Measurements from ENCODE around the gene PPP2R3A.
"Not testable (repeated sequence)": the region's sequence is repeated elsewhere in the genome, so short reads cannot be mapped to it uniquely, and the experiment has no call there.

The PPP2R3A gene

DNA sequence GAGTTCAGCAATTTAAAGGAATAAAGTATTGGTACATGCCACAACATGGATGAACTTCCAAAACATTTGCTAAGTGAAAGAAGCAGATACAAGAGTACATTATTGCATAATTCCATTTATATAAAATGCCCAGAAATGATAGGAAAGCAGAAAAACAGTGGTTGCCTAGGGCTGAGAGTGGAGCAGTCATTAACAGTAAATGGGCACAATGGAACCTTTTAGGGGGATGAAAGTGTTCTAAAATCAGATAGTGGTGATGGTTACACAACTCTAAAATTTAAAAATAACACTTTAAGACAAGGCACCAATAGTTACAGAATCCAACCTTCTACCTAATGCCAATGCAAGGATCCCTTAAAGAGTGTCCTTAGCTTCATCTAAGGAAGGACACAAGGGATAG is 196.0 kb downstream of the PPP2R3A start:
- no peak for DNase-seq

DNA sequence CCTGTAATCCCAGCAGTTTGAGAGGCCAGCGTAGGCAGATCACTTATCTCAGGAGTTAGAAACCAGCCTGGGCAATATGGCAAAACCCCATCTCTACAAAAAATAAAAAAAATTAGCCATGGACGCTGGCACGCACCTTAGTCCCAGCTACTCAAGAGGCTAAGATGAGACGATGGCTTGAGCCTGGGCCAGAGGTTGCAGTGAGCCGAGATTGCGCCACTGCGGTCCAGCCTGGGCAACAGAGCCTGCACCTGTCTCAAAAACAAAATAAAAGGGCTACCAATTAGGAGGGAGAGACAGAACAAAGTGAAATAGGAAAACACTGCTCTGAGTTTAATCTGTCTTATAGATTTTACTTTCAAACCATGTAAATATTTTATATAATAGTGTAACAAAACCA is 196.8 kb downstream of the PPP2R3A start:
- DNase-seq: no peak

DNA sequence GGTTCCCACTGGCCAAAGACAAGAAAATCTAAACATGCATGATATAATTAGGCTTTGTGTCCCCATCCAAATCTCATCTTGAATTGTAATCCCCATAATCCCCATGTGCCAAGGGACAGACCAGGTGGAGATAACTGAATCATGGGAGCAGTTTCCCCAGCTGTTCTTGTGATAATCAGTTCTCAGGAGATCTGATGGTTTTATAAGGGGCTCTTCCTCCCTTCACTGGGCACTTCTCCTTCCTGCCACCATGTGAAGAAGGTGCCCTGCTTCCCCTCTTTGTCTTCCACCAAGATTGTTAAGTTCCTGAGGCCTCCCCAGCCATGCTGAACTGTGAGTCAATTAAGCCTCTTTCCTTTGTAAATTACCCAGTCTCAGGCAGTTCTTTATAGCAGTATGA is 198.1 kb downstream of the PPP2R3A start:
- not testable (repeated sequence) for DNase-seq

DNA sequence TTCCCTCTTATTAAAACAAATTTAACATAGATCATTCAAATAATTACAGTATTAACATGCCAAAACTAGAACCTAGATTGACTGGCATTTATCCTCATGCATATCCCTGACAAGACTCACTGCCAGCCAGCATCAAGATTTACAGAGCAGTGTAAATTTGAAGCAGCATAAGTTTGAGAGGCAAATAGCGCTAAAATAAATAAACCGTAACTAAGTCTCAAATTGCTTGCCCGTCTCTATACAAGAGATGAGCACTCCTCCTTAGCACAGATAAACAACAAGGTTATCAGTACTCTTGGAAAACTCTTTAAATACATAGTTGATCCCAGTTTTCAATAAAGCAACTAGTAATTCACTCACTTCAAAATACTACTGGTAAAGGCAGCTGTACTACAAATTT is 201.0 kb downstream of the PPP2R3A start:
- no peak for DNase-seq

DNA sequence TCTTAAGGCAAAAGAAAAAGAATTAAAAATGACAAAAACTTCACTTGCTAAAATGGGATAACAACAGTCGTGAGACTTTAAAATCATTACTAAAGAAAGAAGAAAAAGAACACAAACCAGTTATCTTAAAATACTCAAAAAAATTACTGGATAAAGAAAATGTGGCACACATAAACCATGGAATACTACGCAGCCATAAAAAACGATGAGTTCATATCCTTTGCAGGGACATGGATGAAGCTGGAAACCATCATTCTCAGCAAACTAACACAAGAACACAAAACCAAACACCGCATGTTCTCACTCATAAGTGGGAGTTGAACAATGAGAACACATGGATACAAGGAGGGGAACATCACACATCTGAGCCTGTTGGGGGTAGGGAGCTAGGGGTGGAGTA is 202.7 kb downstream of the PPP2R3A start:
- not testable (repeated sequence) for DNase-seq

DNA sequence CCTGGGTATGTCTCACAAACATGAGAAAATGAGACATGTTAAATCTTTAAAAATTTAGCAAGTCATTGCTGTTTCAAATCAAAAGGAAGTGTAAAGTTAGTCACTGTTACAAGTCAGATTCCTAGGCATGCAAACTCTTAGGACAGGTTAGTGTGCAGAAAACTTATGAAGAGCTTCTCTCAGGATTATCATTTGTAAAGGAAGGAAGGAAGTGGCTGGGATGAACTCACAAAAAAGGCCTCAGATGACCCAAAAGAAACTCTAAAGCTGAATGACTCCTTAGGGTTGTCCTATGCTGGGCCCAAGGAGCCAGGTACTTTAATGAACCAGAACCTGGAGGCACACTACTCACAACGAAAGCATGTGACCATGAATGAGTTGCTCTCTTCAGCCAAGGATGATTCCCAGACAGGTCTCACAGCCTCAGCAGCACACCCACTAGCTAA is 205.6 kb downstream of the PPP2R3A start:
- DNase-seq: peak in 1 of 2 experiments; percentile 27

DNA sequence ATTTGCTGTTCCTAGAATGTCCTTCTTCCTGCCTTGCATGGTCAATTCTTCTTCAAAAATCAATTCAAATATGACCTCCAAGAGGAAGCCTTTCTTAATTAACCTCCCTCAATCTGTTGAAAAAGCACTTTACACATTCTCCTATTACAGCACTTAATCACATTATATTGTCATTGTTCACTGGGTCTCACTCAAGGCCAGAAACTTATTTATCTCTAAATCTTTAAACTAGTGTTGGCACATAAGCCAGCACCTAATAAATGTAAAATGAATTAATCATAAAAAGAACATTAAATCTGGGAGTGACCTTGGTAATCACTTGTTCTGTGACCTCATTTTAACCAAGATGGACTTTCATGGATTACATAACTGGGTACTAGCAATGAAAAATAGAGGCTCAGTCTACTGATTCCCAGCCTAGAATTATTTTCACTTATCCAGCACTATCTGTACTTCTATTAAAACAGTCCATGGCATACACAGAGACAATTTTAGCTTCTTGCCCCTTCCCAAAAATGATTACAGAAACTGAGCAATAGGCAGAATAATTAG is 208.5 kb downstream of the PPP2R3A start:
- no peak for DNase-seq

DNA sequence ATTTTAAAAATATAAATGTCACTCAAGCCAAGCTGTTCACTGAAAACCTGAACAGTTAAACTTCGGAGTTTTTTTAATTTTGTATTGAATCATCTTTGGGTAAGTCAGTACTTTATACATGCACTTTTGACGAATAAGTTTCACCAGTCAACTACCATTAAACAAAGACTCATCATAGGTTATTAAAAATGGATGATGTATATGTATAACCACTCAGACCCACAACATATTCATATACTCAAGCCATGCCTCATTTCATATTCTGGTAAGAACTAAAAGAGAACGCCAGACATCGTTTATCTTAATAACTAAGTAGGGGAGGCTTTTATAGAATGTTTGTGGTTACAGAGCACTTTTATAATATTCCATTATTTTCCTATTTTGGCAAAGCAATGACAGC is 212.3 kb downstream of the PPP2R3A start:
- no peak for DNase-seq

DNA sequence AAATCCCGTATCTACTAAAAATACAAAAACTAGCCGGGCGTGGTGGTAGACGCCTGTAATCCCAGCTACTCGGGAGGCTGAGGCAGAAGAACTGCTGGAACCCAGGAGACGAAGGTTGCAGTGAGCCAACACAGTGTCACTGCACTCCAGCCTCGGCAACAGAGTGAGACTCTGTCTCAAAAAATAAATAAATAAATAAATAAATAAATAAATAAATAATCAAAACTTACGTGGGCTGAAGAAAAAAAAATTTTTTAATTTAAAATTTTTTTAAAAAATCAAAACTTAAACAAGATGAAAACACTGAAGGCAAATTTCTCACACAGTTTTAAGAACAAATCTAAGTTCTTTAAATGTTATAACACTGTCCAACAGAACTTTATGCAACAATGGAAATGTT is 216.2 kb downstream of the PPP2R3A start:
- no peak for DNase-seq

DNA sequence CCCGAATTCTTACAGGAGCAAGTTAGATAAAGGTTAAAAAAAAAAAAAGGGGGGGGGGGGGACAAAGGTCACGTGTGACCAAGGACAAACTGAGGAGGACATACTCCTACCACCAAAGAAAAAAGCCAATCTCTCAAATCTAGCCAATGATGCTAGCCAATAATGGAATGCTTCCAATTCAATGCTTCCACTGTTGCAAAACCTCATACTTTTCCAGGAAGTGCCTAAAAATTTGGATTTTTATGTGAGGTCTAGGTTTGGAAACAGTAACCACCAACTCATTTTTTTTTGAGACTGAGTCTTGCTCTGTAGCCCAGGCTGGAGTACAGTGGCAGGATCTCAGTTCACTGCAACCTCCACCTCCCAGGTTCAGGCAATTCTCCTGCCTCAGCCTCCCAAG is 219.2 kb downstream of the PPP2R3A start:
- DNase-seq: no peak

DNA sequence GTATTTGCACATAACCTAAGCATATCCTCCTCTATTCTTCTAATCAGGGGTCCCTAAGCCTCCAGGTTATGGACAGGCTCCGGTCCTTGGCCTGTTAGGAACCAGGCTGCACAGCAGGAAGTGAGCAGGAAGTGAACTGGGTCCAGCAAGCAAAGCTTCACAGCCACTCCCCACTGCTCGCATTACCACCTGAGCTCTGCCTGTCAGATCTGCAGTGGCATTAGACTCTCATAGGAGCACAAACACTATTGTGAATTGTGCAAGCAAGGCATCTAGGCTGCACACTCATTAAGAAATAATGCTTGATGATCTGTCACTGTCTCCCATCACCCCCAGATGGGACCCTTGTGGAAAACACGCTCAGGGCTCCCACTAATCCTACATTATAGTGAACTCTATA is 220.8 kb downstream of the PPP2R3A start:
- no peak for DNase-seq

DNA sequence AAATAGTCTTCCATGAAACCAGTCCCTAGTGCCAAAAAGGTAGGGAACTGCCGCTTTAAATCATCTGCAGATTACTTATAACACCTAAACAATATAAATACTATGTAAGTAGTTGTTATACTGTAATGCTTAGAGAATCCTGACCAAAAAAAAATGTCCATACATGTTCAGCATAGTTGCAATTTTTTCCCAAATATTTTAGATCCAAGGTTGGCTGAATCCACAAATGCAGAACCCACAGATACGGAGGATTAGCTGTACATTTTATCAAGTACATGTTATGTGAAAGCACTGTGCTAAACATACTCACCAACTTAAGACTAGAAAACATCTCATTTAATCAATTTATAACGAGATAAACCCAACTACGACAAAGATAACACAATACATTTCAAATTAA is 221.3 kb downstream of the PPP2R3A start:
- no peak for DNase-seq

DNA sequence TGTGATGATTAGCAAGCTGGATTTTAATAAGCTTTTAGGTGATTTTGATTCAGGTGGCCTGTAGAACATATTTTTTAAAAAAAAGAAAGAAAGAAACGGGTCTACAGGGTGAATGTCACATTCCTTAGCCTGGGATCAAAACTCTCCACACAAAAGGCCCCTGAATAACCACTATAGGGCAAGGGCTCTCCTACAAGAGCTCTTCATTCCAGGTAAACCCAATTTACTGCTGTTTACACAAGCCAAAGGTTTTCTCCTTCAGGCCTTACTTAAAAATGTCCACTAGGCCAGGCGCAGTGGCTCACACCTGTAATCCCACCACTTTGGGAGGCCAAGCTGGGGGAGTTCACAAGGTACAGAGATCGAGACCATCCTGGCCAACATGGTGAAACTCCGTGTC is 222.3 kb downstream of the PPP2R3A start:
- DNase-seq: no peak

DNA sequence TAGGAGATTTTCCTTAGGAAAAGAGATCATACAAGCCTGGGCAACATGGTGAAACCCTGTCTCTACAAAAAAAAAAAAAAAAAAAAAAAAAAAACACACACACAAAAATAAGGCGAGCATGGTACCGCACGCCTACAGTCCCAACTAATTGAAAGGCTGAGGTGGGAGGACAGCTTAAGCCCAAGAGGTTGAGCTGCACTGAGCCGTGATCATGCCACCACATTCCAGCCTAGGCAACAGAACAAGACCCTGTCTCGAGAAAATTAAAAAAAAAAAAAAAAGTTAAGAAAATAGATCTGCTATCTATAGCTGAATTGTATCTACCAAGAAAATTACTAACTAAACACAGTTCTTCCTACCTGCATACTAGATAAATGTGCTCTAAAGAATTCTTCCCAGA is 223.5 kb downstream of the PPP2R3A start:
- DNase-seq: no peak

DNA sequence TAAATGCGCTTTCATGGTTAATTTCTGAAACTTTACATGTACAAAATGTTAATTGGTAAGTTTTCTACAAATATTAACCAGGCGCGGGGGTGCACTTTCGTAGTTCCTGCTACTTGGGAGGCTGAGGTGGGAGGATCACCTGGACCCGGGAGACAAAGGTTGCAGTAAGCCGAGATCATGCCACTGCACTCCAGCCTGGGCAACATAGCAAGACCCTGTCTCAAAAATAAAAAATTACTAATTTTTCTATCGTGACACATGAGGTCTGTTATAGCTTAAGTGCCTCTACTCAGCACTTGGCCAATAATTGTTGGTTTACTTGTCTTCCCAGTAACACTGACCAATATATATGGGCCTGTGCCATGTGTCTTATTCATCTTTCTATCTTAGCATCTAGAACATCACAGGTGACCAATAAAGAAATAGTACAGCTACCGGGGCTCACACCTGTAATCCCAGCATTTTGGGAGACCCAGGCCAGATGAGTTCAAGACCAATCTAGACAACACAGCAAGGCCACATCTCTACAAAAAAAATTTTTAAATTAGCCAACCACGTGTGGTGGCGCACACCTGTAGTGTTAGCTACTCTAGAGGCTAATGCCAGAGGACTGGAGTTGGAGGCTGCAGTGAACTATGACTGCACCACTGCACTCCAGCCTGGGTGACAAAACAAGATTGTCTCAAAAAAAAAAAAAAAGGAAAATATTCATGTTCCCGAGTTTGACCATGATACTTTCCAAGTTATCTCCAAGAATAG is 224.5 kb downstream of the PPP2R3A start:
- no peak for DNase-seq

DNA sequence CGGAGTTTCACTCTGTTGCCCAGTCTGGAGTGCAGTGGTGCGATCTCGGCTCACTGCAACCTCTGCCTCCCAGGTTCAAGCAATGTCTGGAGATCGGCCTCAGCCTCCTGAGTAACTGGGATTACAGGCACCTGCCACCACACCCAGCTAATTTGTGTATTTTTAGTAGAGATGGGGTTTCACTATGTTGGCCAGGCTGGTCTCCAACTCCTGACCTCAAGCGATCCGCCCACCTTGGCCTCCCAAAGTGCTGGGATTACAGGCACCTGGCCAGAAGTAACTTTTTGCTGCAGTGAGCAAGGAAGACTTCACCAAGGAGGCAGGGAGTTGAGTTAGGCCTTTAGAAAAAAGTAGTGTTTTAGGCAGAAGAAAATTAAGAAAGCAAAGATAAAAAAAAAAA is 226.7 kb downstream of the PPP2R3A start:
- not testable (repeated sequence) for DNase-seq

DNA sequence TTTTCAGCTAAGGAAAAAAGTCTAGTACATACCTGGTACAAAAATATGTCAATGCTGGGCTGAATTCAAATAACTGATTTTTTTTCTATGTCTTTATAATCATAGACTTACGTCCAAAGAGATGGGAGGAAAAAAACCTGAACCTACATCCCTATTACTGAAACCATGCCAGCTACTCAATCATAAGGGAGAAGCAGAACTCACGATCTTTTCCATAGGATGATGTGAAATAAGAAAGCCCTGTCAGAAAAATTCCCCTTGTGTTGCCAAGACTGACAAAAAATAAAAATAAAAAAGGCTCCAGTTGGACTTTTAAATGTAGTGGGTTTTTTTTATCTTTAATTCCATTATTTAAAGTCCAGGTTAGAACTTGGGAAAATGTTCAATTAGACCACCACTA is 227.3 kb downstream of the PPP2R3A start:
- DNase-seq: no peak

DNA sequence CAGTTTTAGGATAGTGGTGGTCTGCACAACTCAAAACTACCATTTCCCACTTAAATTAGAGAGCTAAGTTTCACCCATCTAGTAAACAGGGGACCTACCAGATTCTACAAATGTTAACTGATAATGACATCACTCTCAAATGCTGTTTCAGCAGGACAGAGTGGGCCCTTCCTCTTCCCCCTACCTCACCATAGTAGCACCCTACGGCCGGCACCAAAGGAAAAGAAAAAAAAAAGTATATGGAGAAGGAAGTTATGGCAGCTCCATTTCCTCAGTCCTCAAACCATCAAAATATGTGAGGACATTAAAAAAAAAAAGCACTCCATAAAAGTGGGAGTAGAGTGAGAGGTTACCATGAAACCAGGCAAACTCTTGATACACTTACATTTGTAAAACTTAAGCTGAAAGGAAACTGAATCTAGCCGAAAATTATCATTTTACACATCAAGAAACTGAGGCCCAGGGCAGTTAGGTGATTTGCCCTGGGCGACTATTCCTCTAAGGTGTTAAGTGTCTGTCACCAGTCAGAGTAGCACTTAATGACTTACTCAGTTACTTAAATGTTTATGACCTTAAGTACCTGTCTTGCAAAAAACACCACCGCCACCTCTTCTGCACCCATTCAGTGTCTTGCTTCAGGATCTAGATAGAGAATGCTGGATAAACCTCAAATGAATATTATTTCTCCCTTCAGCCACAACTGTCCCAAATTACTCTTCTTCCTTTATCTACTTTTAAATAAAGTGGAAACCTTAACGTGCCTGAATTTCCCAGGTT is 227.9 kb downstream of the PPP2R3A start:
- DNase-seq: no peak

DNA sequence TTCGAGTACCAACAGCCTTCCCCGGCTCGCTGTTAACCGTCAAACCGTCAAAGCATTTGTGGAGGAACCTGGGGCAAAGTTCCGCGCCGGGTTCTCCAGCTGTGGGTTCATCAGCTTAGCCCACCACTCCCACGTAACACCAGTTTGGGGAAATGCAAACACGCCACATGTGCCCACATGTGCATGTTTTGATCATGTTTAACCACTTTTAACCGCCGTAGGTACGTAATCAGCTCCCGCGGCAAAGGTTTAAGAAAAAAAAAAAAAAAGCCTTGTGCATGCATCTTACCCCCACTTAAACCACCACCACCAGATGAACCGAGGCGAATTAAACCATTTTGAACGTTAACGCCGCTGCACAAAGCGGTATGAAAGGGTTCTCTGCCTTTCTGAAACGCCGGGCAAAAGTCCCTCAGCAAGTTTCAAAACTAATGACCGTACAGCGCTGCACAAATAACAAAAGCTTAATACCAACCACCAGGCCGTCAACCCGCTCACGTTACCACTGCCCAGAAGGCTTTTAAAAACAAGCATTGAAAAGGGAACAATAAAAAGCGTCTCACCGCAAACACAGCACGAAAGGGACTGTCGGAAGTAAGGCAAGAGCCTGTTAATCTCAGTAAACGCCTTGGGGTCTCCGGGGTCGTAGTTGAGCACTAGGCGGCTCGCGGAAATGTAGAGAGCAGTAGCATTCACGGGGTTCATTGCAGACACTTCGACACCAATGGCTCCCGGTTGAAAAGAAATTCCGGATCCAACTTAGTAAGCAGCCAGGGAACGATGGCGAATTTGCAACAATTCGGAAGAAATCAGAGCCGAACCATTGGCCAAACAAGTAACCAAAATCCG is 229.1 kb downstream of the PPP2R3A start:
- peak; percentile 68 to 74 for DNase-seq

DNA sequence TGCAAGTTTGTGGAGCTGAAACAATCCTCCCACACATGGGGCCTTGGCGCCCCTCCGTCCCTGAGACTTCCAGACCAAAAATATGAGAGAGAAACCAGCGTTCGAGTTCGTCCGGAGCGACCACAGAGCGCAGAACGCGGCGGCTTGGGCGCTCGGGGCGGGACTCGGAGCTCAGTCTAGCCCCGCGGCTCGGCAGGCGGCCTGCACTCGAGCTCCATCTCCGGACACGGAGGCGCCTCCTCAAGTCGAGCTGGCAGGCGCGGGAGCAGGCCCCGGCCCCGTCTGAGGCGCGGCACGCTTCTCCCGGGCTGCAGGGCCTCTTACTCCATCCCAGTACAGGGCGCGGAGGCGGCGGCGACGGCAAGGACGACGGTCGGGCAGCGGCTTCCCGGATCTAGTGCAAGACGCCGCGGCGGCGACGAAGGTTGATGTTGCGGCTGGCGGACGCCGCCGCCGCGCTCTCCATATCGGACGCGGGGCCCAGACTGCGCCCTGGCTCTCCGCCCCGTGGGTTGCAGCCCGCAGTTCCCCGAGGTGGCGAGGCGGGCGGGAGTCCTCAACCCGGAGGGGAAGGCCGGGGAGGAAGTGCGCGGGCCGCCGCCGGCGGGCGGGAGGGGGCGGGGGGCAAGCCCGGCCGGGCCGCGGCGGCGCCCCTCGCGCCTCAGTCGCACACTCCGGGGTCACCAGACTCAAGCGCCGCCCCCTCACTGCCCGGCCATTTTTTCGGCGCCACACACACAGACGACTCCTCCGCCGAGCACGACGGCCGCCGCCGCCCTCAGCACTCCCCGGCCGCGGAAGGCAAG is 229.9 kb downstream of the PPP2R3A start:
- peak; percentile 72 to 75 for DNase-seq

DNA sequence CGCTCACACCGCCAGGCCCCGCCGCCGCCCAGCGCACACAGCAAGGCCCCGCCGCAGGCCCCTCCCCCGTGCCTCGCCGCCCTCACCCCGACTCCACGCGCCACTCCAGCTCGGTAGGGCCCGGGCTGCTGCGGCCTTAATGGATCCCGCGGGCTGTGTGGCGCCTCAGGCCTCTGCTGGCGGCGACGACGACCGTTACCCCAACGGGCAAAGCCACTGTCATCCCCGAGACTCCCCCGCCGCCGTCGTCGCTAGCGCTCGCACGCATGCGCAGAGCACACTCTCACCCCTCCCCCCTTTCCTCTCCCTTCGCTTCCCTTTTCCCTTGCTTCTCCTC is 230.5 kb downstream of the PPP2R3A start, which contains the start of gene MSL2:
Gene MSL2 (minus strand): TSS at position 272 of the 337 bp plus-strand sequence. CDS start 1,222 bp downstream, outside the sequence.
- DNase-seq: no peak

All from activated CD4-positive, alpha-beta T cell treated with anti-CD3 and anti-CD28 coated beads, Interleukin-2, amount 50 U/mL, for 48 hours (primary cell).